HCT116 (cell line): ENCODE data around the gene STC2. TPM values are rescaled to one million over a fixed set of nuclear protein-coding genes. Genes with fewer than 3 reads are reported as not detected.
A peak's percentile ranks its signal among the peaks of the same experiment; 100 is the strongest.

ENCODE experiments used
- ATAC-seq: fragments of 200-7000 bp; cut with Tn5 transposase; 2 replicates; pipeline ENCODE4 v1.9.1; 2020; ENCODE audit warnings: mild to moderate bottlenecking, moderate library complexity
- BruUV-seq: library from RNA; stranded (reverse); fragments of 400-500 nt; replicated peaks from 2 replicates; lab custom pipeline; 2021; lab: Mats Ljungman, UMichigan
- CTCF ChIA-PET: fragments of 300-600 bp; sonication (Branson Sonifier 250); formaldehyde crosslinking; loops from one replicate; lab custom pipeline; 2021; ENCODE audit warnings: antibody characterized with exemption; lab: Charles Lee
- POLR2A ChIA-PET: fragments of 300-600, 350-600 bp; sonication (Branson Sonifier 250); formaldehyde crosslinking; loops from one replicate; lab custom pipeline; 2021; ENCODE audit warnings: antibody characterized with exemption; lab: Charles Lee
- RAD21 ChIA-PET, 2 experiments: fragments of 300-600 bp; sonication (Branson Sonifier 250); formaldehyde crosslinking; loops; one replicate each; lab custom pipeline; 2023; ENCODE audit warnings: low total read pairs in 2 of 2; ENCODE audit not compliant: uncharacterized antibody in 2 of 2, unreplicated experiment in 2 of 2, low non-redundant PET in 1 of 2; lab: Charles Lee
- DNase-seq: peaks from one replicate; pipeline ENCODE4 v3.0.0-alpha.2; 2010; ENCODE audit warnings: low read depth, low spot score
- H2AFZ ChIP-seq: fragments of 200-600 bp; shearing (Covaris generic), sonication (generic); 2 replicates; pipeline ENCODE4 v1.6.1; 2017; ENCODE audit warnings: low read depth, mixed run types, mixed read lengths, antibody characterized with exemption, low read length; ENCODE audit not compliant: poor library complexity, severe bottlenecking
- H3K27ac ChIP-seq: 2 replicates; pipeline ENCODE4 v1.5.1; 2012; ENCODE audit warnings: low read depth, low read length
- H3K27me3 ChIP-seq: fragments of 200-600 bp; sonication (generic); 2 replicates; pipeline ENCODE4 v1.6.1; 2016; ENCODE audit warnings: mixed run types, low read length, mixed read lengths; ENCODE audit not compliant: insufficient read depth
- H3K36me3 ChIP-seq, 2 experiments: fragments of 200-500 bp in 1 of 2; fragments of 200-600 bp in 1 of 2; sonication (Bioruptor generic) in 1 of 2; sonication (generic) in 1 of 2; 2 replicates each; pipeline versions ENCODE4 v1.5.1 to v1.6.1; 2014 to 2016; ENCODE audit warnings: low read length in 2 of 2, inconsistent platforms in 1 of 2, mixed read lengths in 1 of 2, mixed run types in 1 of 2; ENCODE audit not compliant: insufficient read depth in 2 of 2, control insufficient read depth in 1 of 2
- H3K4me1 ChIP-seq, 2 experiments: fragments of 200-600 bp in 1 of 2; sonication (generic) in 1 of 2; 2 replicates each; pipeline versions ENCODE4 v1.5.1 to v1.6.1; 2012 to 2017; ENCODE audit warnings: low read length in 2 of 2, inconsistent platforms in 1 of 2, mild to moderate bottlenecking in 1 of 2, mixed read lengths in 1 of 2, mixed run types in 1 of 2, moderate library complexity in 1 of 2; ENCODE audit not compliant: insufficient read depth in 2 of 2, control insufficient read depth in 1 of 2
- H3K4me2 ChIP-seq: fragments of 200-600 bp; sonication (generic); 2 replicates; pipeline ENCODE4 v1.6.1; 2017; ENCODE audit warnings: mixed run types, low read length, mixed read lengths
- H3K4me3 ChIP-seq, 2 experiments: fragments of 200-600 bp in 1 of 2; sonication (generic) in 1 of 2; replicated peaks in 1 of 2; 2 replicates each; pipeline ENCODE4 v1.5.1; 2011 to 2016; ENCODE audit warnings: low read length in 2 of 2, control low read depth in 1 of 2, low read depth in 1 of 2, mild to moderate bottlenecking in 1 of 2, mixed read lengths in 1 of 2, mixed run types in 1 of 2
- H3K79me2 ChIP-seq: fragments of 200-600 bp; sonication (generic); 2 replicates; pipeline ENCODE4 v1.6.1; 2017; ENCODE audit warnings: mild to moderate bottlenecking, mixed run types, low read length, moderate library complexity, mixed read lengths; ENCODE audit not compliant: insufficient read depth
- H3K9ac ChIP-seq: fragments of 200-600 bp; sonication (generic); 2 replicates; pipeline ENCODE4 v1.6.1; 2016; ENCODE audit warnings: low read length, mixed read lengths
- H3K9me2 ChIP-seq: fragments of 200-600 bp; sonication (generic), shearing (Covaris generic); 2 replicates; pipeline ENCODE4 v1.6.1; 2017; ENCODE audit warnings: mixed run types, mild to moderate bottlenecking, moderate library complexity; ENCODE audit not compliant: insufficient read depth
- H3K9me3 ChIP-seq, 2 experiments: fragments of 200-500 bp in 1 of 2; fragments of 200-600 bp in 1 of 2; sonication (Bioruptor generic) in 1 of 2; sonication (generic) in 1 of 2; 2 replicates each; pipeline ENCODE4 v1.6.1; 2014 to 2017; ENCODE audit warnings: low read length in 2 of 2, mixed read lengths in 2 of 2, inconsistent platforms in 1 of 2, low read depth in 1 of 2, mild to moderate bottlenecking in 1 of 2, mixed run types in 1 of 2, moderate library complexity in 1 of 2; ENCODE audit not compliant: control insufficient read depth in 1 of 2, insufficient read depth in 1 of 2
- H4K20me1 ChIP-seq: fragments of 200-600 bp; sonication (generic), shearing (Covaris generic); 2 replicates; pipeline ENCODE4 v1.6.1; 2017; ENCODE audit warnings: mixed run types, mild to moderate bottlenecking, moderate library complexity; ENCODE audit not compliant: insufficient read depth
- ATF3 ChIP-seq: IDR thresholded peaks from 2 replicates; pipeline ENCODE4 v1.6.1; 2012
- CBX3 ChIP-seq: IDR thresholded peaks from 2 replicates; pipeline ENCODE4 v1.6.1; 2012; ENCODE audit warnings: low read depth
- CEBPB ChIP-seq: IDR thresholded peaks from 2 replicates; pipeline ENCODE4 v1.6.1; 2012; ENCODE audit warnings: low read depth
- EGR1 ChIP-seq: IDR thresholded peaks from 2 replicates; pipeline ENCODE4 v1.6.1; 2012; ENCODE audit warnings: low read depth
- ELF1 ChIP-seq: IDR thresholded peaks from 2 replicates; pipeline ENCODE4 v1.6.1; 2012; ENCODE audit warnings: low read depth, borderline replicate concordance
- EZH2 ChIP-seq: fragments of 200-600 bp; sonication (generic); IDR thresholded peaks from 2 replicates; pipeline ENCODE4 v1.6.1; 2017; ENCODE audit warnings: antibody characterized with exemption, mixed run types
- EZH2phosphoT487 ChIP-seq: fragments of 200-600 bp; IDR thresholded peaks from 2 replicates; pipeline ENCODE4 v1.6.1; 2018; ENCODE audit warnings: antibody characterized with exemption, borderline replicate concordance
- FOSL1 ChIP-seq: IDR thresholded peaks from 2 replicates; pipeline ENCODE4 v1.6.1; 2012; ENCODE audit warnings: low read depth
- JUND ChIP-seq: IDR thresholded peaks from 2 replicates; pipeline ENCODE4 v1.6.1; 2012
- POLR2A ChIP-seq: IDR thresholded peaks from 2 replicates; pipeline ENCODE4 v1.7.0; 2011; ENCODE audit warnings: borderline replicate concordance; ENCODE audit not compliant: insufficient read depth, insufficient read length; ENCODE audit errors: extremely low read depth
- POLR2AphosphoS5 ChIP-seq: IDR thresholded peaks from 2 replicates; pipeline ENCODE4 v1.6.1; 2011; ENCODE audit warnings: mild to moderate bottlenecking, low read depth, low read length, moderate library complexity
- RAD21 ChIP-seq: IDR thresholded peaks from 2 replicates; pipeline ENCODE4 v1.6.1; 2012; ENCODE audit warnings: low read depth, mild to moderate bottlenecking
- REST ChIP-seq: IDR thresholded peaks from 2 replicates; pipeline ENCODE4 v1.6.1; 2012; ENCODE audit warnings: low read depth
- SIN3A ChIP-seq: IDR thresholded peaks from 2 replicates; pipeline ENCODE4 v1.6.1; 2012; ENCODE audit warnings: low read depth
- SP1 ChIP-seq: IDR thresholded peaks from 2 replicates; pipeline ENCODE4 v1.6.1; 2012; ENCODE audit warnings: low read depth
- TCF7L2 ChIP-seq: IDR thresholded peaks from 2 replicates; pipeline ENCODE4 v1.7.0; 2011; ENCODE audit warnings: borderline replicate concordance, inconsistent platforms; ENCODE audit not compliant: insufficient read depth, insufficient read length; ENCODE audit errors: extremely low read depth
- ZBTB33 ChIP-seq: IDR thresholded peaks from 2 replicates; pipeline ENCODE4 v1.6.1; 2011; ENCODE audit warnings: mild to moderate bottlenecking, low read length, moderate library complexity; ENCODE audit not compliant: insufficient replicate concordance; ENCODE audit errors: extremely low read depth
- ZFX ChIP-seq: fragments of 450-650 bp; IDR thresholded peaks from 2 replicates; pipeline ENCODE4 v1.6.1; 2017
- intact Hi-C: fragments of 100-400 bp; cut with micrococcal nuclease; formaldehyde crosslinking; loops from 2 replicates; pipeline ENCODE4 v1.10.0; 2022
- total RNA-seq: library from RNA; stranded (reverse); gene quantifications from one replicate; pipeline ENCODE4 v1.2.1, GENCODE V29; 2021; ENCODE audit not compliant: unreplicated experiment
- TF ChIP-seq, protein P1 (sequence below), 3 experiments: fragments of 200-600 bp in 1 of 3; sonication (generic) in 1 of 3; IDR thresholded peaks in 2 of 3; conservative IDR thresholded peaks in 1 of 3; 2 replicates each; pipeline ENCODE4 v1.5.1; 2012 to 2017; ENCODE audit warnings: low read depth in 2 of 3, low read length in 2 of 3, antibody characterized with exemption in 1 of 3, borderline replicate concordance in 1 of 3, control low read depth in 1 of 3, mild to moderate bottlenecking in 1 of 3, mixed read lengths in 1 of 3, mixed run types in 1 of 3, moderate library complexity in 1 of 3; ENCODE audit not compliant: insufficient read depth in 1 of 3
- TF ChIP-seq, protein P2 (sequence below): IDR thresholded peaks from 2 replicates; pipeline ENCODE4 v1.6.1; 2012

STC2 gene
- total RNA-seq, 1 experiment from 2014 or later = 97.3 TPM

GRCh38 chr5:173303878-173304590 lies 24.2 kb downstream of the STC2 start:
- Histone ChIP-seq H3K9ac (peak overlapping the region; percentile 13; the same call in 1 of the 2 replicates), H3K9me3 (peaks cover 0 to 7% of the 10 kb centered on the region in 2 experiments; a peak in 1 of 4 replicates), H3K27me3 (no peaks in the 10 kb centered on the region), H3K36me3 (no peaks in the 10 kb centered on the region), H3K27ac (peak overlapping the region; percentile 35), H3K4me3 (0 out of 4 replicates have a peak overlapping the region, but pooled peaks of 1 of the 2 experiments have one; percentile 15), H3K4me2 (peak overlapping the region; percentile 71), H3K79me2 (no peaks in the 10 kb centered on the region), H4K20me1 (no peaks in the 10 kb centered on the region), H2AFZ (no peak overlapping the region), H3K9me2 (no peaks in the 10 kb centered on the region), H3K4me1 (peaks cover 29 to 37% of the 10 kb centered on the region in 2 experiments)
- CTCF ChIA-PET = no interaction called here
- POLR2A ChIA-PET = interaction anchor here (3.4 kb wide), 1 partner anchor 24 kb away, joined by 15 read pairs; the partner anchor contains the start of gene STC2
- no TSS peak for BruUV-seq
- peak; percentile 30; the same call in 1 of the 2 replicates for ATAC-seq
- no peak for DNase-seq
- intact Hi-C loops = no loop called here
- RAD21 ChIA-PET = no interaction called here
- no peak for TF ChIP-seq ATF3
- TF ChIP-seq REST = no peak
- no peak for TF ChIP-seq EZH2
- TF ChIP-seq ZBTB33 = no peak
- no peak for TF ChIP-seq RAD21
- TF ChIP-seq SP1 = peak; percentile 76
- TF ChIP-seq SIN3A = no peak
- TF ChIP-seq POLR2AphosphoS5 = peak; percentile 35; the same call in 1 of the 2 replicates
- no peak for TF ChIP-seq ZFX
- TF ChIP-seq, protein P1, sequence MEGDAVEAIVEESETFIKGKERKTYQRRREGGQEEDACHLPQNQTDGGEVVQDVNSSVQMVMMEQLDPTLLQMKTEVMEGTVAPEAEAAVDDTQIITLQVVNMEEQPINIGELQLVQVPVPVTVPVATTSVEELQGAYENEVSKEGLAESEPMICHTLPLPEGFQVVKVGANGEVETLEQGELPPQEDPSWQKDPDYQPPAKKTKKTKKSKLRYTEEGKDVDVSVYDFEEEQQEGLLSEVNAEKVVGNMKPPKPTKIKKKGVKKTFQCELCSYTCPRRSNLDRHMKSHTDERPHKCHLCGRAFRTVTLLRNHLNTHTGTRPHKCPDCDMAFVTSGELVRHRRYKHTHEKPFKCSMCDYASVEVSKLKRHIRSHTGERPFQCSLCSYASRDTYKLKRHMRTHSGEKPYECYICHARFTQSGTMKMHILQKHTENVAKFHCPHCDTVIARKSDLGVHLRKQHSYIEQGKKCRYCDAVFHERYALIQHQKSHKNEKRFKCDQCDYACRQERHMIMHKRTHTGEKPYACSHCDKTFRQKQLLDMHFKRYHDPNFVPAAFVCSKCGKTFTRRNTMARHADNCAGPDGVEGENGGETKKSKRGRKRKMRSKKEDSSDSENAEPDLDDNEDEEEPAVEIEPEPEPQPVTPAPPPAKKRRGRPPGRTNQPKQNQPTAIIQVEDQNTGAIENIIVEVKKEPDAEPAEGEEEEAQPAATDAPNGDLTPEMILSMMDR (IDR thresholded peaks at IDR 0.05 in 2 of 3, conservative IDR thresholded peaks at IDR 0.05 in 1 of 3; ENCODE audit: borderline replicate concordance in 1 of 3, insufficient read depth in 1 of 3, low read depth in 2 of 3, low read length in 2 of 3) = no peak
- no peak for TF ChIP-seq ELF1
- TF ChIP-seq, protein P2, sequence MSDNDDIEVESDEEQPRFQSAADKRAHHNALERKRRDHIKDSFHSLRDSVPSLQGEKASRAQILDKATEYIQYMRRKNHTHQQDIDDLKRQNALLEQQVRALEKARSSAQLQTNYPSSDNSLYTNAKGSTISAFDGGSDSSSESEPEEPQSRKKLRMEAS = peak; percentile 48; the same call in 1 of the 2 replicates
- peak; percentile 44 for TF ChIP-seq TCF7L2
- TF ChIP-seq POLR2A = no peak
- TF ChIP-seq JUND = peak; percentile 69
- TF ChIP-seq EZH2phosphoT487 = no peak
- peak; percentile 69 for TF ChIP-seq FOSL1
- TF ChIP-seq EGR1 = no peak
- TF ChIP-seq CEBPB = no peak
- TF ChIP-seq CBX3 = peak; percentile 55; the same call in 1 of the 2 replicates
